GM21723 (cell line): ENCODE results near the gene CABP4.
"Not testable (repeated sequence)": the region's sequence is repeated elsewhere in the genome, so short reads cannot be mapped to it uniquely, and the experiment has no call there.

ENCODE experiments used
- ATAC-seq: cut with Tn5 transposase; IDR thresholded peaks from one replicate; pipeline ENCODE4 v1.9.1; 2021; ENCODE audit warnings: mild to moderate bottlenecking, moderate library complexity; ENCODE audit not compliant: unreplicated experiment

The CABP4 gene

GRCh38 chr11:67476692-67477091 lies 21.5 kb downstream of the CABP4 start:
- not testable (repeated sequence) for ATAC-seq

- ATAC-seq = not testable (repeated sequence)
These were observed 22.3 kb downstream of the CABP4 start for GRCh38 chr11:67477344-67478050.

- peak; percentile 0 for ATAC-seq
These were observed 27.2 kb downstream of the CABP4 start for GRCh38 chr11:67482275-67482826.

GRCh38 chr11:67482827-67483798 lies 28.0 kb downstream of the CABP4 start, which contains the start of gene AIP:
TSS of gene AIP (plus strand) at chr11:67483026. CDS start at chr11:67483159, 133 bp downstream.
- peak; percentile 54 for ATAC-seq

GRCh38 chr11:67483831-67484665 lies 28.9 kb downstream of the CABP4 start:
- ATAC-seq = no peak

- no peak for ATAC-seq
These were observed 29.7 kb downstream of the CABP4 start for GRCh38 chr11:67484847-67485311.

- ATAC-seq = not testable (repeated sequence)
These were observed 30.8 kb downstream of the CABP4 start for GRCh38 chr11:67485873-67486361.

GRCh38 chr11:67486481-67487195 lies 31.5 kb downstream of the CABP4 start:
- no peak for ATAC-seq

GRCh38 chr11:67489203-67489884 lies 34.2 kb downstream of the CABP4 start:
- no peak for ATAC-seq

GRCh38 chr11:67489885-67490726 lies 35.0 kb downstream of the CABP4 start:
- no peak for ATAC-seq

GRCh38 chr11:67490727-67491065 lies 35.5 kb downstream of the CABP4 start:
- no peak for ATAC-seq

- no peak for ATAC-seq
These were observed 36.3 kb downstream of the CABP4 start for GRCh38 chr11:67491276-67492068.

GRCh38 chr11:67492069-67492727 lies 37.0 kb downstream of the CABP4 start:
- no peak for ATAC-seq

GRCh38 chr11:67492801-67493547 lies 37.8 kb downstream of the CABP4 start:
- no peak for ATAC-seq

- ATAC-seq = no peak
These were observed 38.6 kb downstream of the CABP4 start for GRCh38 chr11:67493548-67494370.
